Ramos (cell line): ENCODE results near the gene MESP2.

Experiments used
- in situ Hi-C: fragments of 300-500 bp; cut with MboI; formaldehyde crosslinking; loops from one replicate; pipeline ENCODE4 v1.14.3; 2022; ENCODE audit warnings: low sequenced_read_pairs; ENCODE audit not compliant: unreplicated experiment

MESP2 gene

DNA sequence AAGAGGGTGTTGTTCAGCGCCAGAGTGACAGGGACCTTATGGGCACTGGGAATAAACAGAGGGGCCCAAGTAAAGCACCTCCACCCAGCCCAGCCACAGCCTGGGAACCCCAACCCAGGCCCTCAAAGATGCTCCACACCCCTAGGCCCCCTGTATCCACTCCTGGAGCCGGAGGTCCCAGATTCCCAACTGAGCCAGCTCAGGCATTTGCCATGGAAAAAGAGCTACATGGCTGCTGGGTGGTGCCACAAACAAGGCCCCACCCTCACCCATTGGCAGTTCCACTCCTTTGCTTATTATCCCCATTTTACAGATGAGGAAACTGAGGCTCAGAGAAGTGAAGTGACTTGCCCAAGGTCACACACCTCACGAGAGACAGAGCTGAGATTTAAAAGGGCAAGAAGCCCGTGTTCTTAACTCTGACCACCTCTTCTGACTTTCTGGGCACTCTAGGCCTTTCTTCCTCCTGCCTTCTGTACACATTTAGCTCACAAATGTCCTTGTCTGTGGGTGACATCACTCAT is 21.6 kb downstream of the MESP2 start:
- in situ Hi-C loops, result no loop called here

GRCh38 chr15:89799011-89799911 is 23.1 kb downstream of the MESP2 start:
- in situ Hi-C loops, result no loop called here

DNA sequence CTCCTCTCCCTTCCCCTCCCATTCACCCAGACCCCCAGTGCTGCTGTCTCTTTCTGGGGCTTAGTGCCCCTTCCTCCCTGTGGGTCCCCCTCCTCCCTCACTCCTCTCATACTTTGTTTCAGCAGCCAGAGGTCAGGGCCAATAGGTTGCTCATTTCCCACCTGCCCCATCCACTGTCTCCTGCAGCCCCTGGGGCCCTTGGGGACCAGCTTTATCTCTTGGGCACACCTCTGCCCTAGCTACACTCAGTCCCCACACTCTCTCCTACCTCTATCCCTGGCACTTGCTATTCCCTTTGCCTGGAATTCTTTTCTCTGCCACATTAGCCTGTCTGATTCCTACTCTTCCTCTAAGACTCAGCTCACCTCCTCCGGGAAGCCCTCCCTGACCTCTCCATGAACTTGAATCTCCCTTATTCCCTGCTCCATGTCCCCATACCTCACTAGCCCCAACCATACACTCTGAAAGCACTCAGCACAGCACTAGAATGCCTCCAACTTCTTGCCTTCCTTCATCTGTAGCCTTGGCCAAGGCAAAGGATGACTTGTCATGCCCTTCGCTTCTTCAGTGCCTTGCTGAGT is 23.9 kb downstream of the MESP2 start:
- in situ Hi-C loops, result no loop called here

- in situ Hi-C loops, result no loop called here
Observed at GRCh38 chr15:89801471-89802195, 25.5 kb downstream of the MESP2 start.

DNA sequence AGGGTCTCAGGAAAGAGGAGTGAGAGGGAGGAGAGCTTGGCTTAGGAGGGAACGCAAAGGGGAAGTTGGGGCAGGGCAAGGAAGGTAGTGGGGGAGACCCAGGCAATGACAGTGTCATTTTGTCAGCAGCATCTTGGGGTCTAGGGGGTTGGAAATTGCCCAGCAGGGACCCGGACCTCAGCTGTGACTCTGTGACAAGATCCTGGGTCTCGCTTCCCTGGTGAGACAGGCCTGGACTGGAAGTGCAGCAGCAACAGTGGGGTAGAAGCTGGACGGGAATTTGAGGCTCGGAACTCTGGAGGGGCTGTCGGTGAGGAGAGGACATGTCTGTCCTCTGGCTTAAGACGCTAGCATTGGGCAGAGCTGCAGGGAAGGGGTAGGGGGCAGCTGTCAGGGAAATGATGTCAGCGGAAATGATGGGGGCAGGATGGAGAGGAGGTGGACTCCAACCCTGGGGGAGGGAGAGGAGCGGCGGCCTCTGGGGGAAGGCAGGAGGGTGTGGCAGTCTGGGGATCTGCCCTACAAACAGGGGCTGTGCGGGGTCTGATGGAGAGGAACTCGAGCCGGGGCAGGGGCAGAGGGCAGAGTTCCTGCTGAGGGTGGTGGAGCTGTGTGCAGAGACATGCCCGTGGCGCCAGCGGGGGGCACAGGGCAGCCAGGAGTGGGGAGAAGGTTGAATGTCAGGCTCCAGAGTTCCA is 26.2 kb downstream of the MESP2 start:
- in situ Hi-C loops, result no loop called here

GRCh38 chr15:89802986-89803824 is 27.1 kb downstream of the MESP2 start:
- in situ Hi-C loops, result no loop called here

DNA sequence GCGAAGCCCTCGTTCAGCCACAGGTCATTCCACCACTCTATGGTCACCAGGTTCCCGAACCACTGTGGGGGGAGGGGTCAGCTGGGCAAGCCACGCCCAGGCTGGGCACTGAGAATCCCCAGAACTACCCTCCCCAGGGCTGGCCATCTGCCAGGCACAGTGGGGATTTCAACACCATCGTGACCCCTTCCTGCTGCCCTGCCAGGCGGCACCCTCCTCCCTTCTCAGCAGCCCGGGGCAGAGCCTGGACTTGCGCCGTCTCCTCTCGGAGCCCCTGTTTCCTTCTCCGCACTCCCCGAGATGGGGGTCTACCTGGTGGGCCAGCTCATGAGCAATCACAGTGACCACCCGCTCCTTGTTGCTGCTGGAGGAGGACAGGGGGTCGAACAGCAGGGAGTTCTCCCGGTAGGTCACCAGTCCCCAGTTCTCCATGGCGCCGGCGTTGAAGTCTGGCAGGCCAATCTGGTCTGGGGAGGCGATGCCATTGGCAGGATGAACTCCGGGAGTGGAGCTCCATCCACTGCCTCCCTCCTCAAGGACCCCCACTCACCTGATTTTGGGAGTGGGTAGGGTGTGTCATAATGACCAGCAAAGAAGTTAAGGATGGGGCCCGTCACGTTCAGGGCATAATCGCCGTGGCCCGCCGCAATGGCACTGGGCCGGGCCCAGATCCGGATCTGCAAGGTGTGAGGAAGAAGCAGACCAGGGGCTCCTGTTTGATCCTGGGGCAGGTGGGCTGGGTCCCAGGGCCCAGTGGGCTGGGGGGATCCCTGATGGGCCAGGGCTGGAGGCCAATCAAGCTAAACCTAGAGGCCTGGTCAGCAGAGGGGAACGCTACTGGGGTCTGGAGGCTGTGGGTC is 28.0 kb downstream of the MESP2 start:
- in situ Hi-C loops, result no loop called here

DNA sequence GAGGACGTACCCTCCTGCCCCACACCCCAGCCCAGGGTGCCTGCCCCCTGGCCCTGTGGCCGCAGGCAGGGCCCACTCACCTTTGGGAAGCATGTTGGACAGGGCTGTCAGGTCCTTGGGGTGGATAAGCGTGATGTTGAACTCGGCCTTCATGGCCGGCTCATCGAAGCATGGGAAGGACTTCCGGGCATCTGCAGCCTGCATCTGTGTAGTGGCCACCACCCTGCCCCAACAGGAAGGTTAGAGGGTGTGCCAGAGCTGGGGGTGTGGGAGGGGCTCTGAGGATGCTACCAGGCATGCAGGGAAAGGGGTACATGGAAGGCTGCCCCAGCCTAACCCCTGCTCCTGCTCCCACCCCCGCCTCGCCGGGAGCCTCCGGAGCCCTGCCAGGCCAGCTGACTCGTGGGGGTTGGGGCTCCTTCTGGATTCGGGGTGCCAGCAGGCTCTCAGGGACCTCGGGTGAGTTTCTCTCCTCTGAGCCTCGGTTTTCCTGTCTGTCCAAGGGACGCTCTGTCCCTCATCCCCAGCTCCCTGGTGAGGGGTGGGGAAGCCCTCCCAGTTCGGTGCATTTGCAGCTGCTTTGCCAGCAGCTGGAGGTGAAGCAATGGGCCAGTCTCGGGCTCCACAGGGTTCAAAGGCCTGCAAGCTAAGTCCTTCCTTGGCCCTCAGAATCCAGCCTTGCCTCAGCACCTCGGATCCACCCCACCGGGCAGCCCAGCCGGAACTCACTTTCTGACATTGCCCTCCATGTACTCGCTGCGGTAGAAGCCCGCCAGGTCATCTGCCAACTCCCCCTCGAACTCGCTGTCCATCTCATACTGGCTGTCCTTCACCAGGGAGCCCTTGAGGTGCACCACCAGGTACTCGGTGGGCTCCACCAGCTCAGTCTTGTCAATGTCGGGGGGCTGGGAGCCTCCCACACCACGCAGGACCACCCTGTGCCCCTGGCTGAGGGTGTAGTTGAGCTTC is 29.4 kb downstream of the MESP2 start:
- in situ Hi-C loops, result no loop called here

- in situ Hi-C loops, result no loop called here
Observed at GRCh38 chr15:89806210-89806558, 30.1 kb downstream of the MESP2 start.

DNA sequence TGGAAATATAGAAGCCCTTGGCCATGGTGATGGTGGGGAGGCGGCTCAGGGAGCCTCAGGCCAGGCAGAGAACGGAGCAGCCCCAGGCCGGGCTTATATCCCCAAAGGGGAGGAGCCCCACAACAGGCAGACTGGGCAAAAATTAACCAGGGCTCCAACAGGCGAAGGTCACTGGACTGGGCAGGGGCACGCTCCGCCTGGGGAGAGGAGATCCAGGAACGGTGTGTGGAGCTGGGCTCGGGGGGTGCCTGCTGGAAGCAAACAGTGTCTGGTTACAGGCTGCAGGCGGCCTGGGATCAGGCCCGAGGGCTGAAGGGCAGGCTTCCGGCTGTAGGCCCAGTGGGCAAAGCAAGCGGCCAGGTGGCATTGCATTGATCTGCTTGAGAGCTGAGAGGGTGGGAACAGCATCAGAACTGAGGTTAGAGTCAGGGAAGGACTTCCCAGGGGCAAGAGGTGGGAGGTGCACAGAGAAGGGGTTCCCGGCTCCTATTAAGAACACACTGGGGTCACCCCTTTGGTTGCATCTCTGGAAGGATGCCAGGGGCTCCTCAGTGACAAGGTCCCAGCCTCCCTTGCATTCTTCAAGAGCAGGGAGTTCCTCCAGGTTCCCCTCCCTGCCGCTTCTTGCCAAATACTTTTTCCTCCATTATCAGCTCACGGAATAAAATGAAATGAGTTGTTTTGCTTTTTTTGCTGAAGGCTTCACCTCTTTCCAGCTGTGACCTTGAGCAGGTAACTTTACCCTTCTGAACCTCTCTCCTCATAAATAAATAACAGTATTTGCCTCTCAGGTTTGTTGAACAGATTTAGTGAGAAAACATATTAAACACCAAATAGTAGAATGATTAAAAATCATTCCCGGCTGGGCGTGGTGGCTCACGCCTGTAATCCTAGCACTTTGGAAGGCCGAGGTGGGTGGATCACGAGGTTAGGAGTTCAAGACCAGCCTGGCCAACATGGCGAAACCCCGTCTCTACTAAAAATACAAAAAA is 30.7 kb downstream of the MESP2 start:
- in situ Hi-C loops, result no loop called here

DNA sequence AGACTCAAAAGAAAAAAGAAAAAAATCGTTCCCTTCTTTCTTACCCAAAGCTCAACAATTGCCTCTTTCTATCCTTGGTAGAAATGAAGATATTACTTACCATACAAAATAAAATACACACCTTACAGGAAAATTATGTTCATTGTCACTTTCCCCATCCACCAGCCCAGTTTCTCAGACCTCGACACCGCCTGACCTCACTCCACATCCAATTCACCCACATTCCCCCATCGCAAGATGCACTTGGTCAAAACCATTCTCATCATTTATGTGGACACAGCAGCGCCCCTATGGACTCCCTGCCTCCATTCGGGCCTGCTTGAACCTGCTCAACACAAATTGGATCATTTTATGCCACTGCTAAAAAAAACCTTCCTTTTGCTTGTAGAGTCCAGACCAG is 31.6 kb downstream of the MESP2 start:
- in situ Hi-C loops, result no loop called here

DNA sequence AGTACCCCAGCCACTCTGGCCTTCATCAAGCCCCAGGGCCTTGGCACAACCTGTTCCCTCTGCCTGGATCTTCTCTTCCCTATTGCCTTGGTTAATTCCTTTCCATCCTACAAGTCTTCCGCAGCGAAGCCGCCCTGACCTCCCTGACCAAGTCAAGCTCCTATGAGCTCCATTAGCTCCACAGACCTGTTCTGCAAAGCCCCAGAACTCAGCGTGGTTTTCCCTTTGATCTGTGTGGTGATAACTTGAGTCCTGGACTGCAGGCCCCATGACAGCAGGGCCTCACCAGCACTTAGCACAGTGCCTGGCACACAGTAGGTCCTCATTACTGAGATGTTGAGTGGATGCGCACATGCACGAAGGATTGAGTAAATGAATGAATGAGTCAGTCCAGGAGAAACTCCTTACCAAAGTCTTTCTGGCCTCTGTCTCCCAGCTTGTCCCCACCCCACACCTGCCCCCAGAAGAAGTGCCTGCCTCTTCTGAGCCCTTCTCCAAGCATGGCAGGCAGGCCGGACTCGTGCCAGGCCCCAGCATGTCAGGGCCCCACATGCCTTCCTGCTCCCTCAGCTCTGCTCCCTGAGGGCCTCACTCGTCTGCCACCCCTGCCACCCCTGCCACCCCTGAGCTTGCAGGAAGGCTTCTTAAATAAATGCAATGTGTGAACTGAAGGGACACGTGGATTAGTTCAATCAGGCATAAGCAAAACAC is 32.2 kb downstream of the MESP2 start:
- in situ Hi-C loops, result no loop called here

DNA sequence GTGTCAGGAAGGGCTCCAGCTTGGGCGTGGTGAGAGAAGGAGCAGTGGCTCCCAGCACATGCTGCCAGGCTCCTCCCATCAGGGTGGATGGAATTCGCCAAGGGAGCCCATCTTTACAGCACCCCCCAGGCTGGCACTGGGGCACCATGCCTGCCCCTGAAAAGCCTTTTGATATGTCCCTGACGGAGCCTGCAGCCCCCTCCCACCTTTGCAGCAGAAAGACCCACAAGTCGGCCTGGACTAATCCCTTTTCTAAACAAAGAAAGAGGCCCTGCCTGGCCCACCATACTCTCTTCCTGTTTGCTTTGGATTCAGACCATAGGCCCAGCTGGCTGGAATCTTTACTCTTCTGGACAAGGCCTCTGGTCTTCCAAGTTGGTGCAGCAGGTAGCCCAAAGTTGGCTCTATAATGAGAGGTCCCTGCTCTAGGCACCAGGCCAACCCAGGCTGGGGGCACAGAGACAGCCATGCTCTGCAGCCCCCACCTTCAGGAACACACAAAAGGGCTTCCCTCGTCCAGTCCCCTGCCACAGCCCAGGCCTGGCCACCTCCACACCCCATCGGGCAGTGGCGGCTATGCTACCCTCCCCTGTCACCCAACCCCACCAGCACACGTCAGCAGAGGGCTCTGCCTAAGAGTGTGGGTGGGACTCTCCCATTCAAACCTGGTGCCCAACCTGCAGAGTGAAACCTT is 33.1 kb downstream of the MESP2 start:
- in situ Hi-C loops, result no loop called here

GRCh38 chr15:89809787-89810148 is 33.6 kb downstream of the MESP2 start:
- in situ Hi-C loops, result no loop called here

DNA sequence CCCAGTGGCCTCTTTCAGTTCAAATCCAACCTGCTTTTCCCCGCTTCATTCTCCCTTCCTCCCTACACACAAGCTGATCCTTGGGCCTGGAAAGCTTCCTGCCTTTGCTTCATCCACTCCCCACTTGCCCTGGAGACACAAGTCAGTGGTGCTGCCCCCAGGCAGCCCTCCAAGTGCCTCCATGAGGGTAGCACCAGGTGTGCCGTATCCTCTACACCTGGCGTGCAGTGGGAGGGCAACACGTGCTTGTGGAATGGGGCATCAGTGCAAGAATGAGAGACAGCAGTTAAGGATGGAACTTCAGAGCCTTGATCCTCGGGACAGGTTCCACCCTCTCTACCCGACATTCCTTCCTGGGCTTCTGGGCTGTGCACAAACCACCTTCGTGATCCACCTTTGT is 34.7 kb downstream of the MESP2 start:
- in situ Hi-C loops, result no loop called here
